GM18867 (cell line): ENCODE measurements around the gene SYNJ2.
"Not testable (repeated sequence)": the region's sequence is repeated elsewhere in the genome, so short reads cannot be mapped to it uniquely, and the experiment has no call there.

Experiments used
- ATAC-seq: cut with Tn5 transposase; IDR thresholded peaks from one replicate; pipeline ENCODE4 v1.9.1; 2021; ENCODE audit warnings: mild to moderate bottlenecking, moderate library complexity; ENCODE audit not compliant: unreplicated experiment

Gene SYNJ2, protein sequence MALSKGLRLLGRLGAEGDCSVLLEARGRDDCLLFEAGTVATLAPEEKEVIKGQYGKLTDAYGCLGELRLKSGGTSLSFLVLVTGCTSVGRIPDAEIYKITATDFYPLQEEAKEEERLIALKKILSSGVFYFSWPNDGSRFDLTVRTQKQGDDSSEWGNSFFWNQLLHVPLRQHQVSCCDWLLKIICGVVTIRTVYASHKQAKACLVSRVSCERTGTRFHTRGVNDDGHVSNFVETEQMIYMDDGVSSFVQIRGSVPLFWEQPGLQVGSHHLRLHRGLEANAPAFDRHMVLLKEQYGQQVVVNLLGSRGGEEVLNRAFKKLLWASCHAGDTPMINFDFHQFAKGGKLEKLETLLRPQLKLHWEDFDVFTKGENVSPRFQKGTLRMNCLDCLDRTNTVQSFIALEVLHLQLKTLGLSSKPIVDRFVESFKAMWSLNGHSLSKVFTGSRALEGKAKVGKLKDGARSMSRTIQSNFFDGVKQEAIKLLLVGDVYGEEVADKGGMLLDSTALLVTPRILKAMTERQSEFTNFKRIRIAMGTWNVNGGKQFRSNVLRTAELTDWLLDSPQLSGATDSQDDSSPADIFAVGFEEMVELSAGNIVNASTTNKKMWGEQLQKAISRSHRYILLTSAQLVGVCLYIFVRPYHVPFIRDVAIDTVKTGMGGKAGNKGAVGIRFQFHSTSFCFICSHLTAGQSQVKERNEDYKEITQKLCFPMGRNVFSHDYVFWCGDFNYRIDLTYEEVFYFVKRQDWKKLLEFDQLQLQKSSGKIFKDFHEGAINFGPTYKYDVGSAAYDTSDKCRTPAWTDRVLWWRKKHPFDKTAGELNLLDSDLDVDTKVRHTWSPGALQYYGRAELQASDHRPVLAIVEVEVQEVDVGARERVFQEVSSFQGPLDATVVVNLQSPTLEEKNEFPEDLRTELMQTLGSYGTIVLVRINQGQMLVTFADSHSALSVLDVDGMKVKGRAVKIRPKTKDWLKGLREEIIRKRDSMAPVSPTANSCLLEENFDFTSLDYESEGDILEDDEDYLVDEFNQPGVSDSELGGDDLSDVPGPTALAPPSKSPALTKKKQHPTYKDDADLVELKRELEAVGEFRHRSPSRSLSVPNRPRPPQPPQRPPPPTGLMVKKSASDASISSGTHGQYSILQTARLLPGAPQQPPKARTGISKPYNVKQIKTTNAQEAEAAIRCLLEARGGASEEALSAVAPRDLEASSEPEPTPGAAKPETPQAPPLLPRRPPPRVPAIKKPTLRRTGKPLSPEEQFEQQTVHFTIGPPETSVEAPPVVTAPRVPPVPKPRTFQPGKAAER (N-terminal part only)

DNA sequence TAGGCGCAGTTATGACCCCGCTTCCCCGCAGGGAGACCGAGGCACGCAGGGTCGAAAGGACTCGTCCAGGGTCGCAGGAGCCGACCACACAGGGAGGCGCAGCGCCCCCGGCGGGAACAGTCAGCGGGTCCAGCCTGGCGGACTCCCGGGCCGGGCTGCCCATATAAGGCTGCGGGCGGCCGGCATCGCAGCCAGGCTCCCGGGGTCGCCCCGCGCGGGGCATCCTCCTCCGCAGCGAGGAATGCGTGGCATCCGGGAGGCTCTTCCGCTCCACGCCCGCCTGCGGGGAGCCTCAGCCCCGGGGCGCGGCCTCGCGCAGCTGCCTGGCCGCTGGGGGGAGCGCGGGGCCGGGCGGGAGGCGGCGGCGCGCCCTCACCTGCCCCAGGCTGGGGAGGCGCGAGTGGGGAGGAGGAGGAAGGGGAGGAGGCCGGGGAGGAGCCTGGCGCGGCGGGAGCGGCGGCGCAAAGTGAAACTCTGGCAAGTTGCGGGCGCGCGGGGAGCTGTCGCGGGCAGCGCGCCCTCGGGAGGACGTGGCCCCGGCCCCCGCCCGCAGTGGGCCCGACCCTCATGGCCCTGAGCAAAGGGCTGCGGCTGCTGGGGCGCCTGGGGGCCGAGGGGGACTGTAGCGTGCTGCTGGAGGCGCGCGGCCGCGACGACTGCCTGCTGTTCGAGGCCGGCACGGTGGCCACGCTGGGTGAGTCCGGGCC, at the start of gene SYNJ2:
SYNJ2 (plus strand) TSS at position 469 of the 707 bp plus-strand sequence; CDS start at position 568, 99 bp downstream.
- peak; percentile 87 for ATAC-seq

DNA sequence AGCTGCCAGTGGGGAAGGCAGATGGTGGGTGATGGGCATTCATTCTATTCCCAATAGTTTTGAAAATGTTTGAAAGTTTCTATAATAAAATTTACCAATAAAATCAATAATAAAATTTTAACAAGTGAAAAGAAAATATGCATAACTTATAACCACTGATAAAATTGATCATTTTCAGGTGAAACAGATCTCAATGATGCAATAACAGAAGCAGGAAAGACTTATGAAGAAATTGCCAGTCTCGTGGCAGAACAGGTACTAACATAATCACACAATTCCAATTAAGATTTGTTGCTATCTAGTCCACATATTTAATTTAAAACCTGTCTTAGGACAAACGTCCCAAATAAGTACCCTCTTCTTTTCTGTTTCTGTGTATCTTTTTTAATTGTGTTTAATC, 45.9 kb upstream of the SYNJ2 start:
- ATAC-seq, result no peak

DNA sequence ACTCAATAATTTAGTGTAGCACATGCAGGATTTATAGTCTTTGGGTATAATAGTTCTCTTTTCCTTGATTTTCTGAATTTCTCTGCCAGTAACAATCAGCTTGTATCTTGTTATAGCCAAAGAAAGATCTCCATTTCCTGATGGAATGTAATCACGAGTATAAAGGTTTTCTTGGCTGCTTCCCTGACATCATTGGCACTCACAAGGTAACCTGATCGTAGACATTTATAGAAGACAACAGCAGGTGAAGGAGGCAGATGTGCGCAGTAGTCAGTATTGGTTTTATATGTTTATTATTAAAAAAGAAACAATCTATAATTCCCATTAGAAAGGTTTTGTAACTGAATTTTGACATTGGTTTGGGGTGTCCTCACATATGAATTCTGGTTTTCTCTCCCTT, 44.3 kb upstream of the SYNJ2 start:
- ATAC-seq, result no peak

DNA sequence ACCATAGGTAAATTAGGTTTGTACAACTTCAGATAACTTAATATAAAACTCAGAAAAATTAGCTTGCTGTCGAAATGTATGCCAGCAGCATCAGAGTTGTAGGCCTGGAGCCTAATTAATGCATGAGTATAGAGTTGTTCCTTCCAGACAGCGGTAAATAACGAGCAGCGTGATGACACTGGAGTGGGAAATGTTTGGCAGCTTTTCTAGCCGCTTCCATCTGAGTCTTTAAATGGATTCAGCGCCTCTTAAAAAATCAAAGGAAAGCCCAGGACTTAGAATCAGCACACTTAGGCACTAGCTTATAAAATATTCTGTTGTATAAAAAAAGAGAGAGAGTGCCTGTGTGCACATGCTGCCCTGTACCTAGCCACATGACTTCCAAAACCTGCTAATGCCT, 43.7 kb upstream of the SYNJ2 start:
- ATAC-seq, result no peak

DNA sequence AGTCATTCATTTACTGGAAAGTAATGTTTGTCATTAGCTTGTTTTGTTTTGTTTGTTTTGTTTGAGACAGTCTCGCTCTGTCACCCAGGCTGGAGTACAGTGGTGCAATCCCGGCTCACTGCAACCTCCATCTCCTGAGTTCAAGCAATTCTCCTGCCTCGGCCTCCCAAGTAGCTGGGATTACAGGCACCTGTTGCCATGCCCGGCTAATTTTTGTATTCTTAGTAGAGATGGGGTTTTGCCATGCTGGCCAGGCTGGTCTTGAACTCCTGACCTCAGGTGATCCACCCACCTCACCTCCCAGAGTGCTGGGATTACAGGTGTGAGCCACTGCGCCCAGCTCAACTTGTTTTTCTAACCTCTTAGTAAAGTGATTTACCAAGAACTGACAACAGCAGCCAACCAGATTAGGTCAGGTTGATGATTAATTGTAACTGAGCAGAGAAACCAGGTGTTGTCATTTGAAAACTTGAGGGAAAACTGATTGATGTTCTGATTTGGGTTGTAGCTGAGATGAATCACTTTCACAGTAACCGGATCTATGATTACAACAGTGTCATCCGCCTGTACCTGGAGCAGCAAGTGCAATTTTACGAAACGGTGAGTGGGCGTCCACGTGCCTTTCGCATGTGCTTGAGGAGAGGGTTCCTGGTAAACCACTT, 41.2 kb upstream of the SYNJ2 start:
- ATAC-seq, result not testable (repeated sequence)

DNA sequence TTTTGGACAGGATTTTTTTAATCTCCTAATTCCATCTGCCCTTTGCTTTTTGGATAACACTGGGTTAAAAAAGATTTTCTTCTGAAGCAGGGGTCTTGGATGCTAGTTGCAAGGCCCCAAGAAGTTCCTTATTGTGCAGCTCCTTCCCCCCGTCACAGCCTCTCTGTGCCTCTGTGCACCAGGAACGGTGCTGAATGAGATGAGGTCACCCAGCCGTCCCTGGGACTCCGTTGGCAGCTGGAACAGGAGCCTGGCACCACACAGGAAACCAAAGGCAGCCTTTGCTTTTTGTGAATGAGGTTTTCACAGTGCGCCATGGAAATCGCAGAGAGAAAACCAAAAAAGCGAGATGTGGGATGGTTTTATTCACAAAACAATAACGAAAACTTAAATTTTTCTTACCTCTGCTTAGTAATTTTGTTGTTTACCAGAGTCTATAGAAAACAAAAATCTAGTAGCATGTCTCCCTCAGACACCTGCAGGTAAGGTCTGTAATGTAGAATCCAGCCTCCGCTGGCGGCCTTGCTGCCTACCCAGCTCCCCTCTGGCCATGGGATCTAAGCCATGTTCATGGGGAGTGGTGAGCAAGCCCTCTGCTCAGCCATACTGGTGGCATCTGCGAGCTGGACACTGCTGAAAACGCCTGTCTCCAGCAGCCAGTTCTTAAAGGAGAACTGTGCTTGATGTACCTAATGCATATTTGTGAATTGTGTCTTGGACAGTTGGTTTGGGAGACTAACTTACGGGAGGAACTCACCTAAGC, 40.4 kb upstream of the SYNJ2 start:
- no peak for ATAC-seq

DNA sequence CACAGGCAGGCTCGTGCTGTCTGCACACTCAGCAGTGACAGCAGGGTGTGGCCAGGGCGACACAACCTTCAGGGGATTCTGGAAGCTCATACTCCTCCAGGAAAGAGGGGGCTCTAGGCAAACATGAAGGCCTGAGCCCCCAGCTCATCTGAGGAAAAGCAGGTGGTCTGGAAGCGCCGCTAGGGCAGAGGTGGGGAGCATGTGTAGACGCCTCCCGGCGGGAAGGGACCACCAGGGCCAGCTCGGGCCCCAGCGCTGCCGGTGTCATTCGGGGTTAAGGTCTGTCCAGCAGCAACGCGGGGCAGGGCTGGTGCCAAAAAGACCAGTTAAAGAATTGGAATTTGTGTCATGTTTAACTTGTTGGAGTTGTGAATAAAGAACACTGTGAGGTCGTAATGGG, 39.3 kb upstream of the SYNJ2 start:
- ATAC-seq, result no peak

DNA sequence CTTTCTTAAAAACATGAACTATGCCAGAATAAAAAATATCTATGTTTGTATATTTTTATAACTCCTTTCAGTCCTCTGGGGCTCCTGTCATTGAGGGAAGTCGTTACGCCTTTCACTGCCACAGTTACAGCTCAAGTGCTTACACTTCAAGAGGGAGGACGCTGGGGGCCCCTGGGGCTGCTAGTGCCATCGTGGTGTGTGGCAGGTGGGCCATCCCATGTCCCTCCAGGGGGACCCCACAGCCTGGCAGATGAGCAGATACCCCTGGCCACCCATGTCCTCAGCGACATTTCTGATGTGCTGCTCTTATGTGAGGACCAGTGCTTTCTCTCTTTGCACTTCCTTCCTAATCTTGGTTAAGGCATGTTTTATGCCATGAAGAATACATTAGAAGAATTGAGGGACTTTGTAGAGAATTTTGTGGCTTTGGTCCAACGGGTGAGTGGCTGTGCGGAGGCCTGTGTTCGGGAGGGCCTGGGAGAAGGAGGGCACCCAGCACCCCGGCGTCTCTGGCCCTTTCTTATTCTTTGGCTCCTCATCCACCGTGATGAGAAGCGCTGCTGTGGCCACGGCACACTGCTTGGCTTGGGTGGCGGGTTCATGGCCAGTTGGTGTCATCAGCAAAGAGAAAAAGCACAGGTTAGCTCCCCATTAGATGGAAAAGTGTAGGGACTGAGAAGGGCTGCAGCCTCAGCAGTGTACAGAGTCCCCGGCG, 38.3 kb upstream of the SYNJ2 start:
- ATAC-seq, result no peak

DNA sequence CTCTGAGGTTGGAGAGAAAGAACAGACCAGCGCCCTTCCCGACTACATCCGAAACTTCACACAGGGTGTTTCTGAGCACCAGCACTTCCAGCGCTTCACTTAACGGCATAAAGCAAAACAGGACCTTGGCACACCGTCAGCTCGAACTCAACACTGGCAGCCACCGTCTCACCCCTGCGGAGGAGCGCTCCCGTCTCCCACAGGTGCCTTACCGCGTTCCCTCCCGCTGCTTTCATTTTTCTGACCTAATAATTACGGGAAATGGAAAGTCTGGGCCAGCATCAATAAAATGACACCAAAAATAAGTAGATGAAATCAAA, 37.7 kb upstream of the SYNJ2 start:
- no peak for ATAC-seq

DNA sequence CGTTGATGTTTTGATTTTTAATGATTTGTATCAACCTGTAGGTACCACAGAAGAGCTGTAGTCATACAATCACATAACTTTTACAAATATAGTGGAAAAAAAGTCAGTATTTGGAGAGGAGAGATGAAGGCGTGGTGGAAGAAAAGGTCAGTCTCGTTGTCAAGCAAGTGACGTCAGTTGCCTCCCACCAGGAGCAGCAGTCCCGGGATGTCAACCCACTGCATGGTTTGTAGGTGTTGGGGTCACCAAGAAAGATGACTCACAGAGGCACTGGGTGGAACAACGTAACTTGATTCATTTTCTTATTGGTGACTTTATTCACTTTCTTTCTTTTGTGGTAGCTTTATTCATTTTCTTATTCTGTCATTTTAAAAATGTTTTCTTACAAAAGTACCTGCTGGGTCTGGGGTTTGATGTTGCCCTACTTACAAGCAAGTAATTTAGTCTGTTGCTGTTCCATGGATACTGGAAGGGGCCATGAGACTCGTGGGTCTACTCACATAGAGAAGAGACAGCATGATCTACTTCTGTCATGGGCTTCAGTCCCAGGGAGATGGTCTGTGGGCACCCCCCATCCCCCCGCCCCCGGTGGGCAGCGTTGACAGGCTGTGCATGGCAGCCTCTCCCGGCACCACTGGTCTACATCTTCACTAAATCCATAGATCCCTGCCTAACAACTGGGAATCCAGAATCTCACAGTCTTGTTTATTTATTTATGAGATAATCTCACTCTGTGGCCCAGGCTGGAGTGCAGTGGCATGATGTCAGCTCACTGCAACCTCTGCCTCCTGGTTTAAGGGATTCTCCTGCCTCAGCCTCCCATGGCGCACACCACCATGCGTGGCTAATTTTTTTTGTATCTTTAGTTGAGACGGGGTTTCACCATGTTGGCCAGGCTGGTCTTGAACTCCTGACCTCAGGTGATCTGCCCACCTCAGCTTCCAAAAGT, 36.4 kb upstream of the SYNJ2 start:
- no peak for ATAC-seq

DNA sequence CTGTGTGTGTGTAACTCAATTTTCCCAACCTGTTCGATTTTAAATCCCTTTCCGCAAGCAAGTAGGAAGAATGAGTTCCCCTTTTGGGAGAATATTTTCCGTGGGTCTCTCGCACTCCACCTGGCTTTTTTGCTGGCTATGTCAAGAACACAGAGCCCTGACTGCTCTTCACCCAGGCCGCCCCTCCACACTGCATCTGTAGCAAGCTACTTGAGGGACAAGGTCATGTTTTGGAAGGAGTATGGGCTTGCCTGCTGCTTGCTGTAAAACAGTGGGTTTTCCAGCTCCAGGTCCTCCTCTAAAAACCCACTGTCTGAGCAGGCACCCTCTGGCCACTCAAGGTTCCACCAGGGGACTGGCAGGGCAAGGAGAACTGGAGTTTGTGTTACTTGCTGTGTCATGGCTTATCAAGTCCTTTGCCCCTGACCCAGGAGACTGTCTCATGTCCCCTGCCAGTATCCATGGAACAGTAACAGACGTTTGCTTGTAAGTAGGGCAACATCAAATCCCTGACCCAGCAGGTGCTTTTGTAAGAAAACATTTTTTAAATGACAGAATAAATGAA, 35.5 kb upstream of the SYNJ2 start:
- no peak for ATAC-seq

DNA sequence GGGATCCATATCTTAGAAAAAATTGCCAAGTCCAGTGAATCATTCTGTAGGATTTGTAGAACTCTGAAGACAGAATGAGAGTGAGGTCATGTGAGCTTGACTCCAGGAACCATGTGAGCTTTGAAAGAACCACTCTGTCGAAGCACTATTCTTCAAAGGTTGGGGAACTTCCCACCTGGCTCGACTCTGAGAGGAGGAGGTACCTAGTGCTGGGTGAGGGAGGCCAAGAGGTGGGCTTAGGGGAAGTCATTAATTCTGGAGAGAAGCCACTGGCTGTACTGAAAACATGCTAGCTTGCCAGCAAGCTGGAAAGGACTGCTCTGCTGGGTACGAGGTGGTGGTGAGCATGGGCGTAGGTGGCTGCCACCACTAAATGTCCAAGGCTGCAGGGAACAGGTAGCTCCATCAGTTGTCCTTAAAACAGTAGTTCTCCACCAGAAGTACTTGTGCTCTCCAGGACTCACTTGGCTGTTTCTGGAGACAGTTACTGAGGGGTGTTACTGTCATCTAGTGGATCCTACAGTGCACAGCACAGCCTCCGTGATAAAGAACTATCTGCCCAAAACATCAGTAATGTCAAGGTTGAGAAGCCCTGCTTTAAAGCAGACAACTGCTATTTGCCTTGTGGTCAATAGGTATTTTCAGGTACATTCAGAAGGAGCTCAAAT, 34.7 kb upstream of the SYNJ2 start:
- ATAC-seq, result no peak

DNA sequence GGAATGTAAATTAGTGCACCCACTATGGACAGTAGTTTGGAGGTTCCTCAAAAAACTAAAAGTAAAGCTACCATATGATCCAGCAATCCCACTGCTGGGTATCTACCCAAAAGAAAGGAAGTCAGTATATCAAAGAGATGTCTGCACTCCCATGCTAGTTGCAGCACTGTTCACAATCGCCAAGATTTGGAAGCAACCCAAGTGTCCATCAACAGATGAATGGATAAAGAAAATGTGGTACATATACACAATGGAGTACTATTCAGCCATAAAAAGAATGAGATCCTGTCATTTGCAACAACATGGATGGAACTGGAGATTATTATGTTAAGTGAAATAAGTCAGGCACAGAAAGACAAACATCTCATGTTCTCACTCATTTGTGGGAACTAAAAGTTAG, 30.8 kb upstream of the SYNJ2 start:
- ATAC-seq, result not testable (repeated sequence)

DNA sequence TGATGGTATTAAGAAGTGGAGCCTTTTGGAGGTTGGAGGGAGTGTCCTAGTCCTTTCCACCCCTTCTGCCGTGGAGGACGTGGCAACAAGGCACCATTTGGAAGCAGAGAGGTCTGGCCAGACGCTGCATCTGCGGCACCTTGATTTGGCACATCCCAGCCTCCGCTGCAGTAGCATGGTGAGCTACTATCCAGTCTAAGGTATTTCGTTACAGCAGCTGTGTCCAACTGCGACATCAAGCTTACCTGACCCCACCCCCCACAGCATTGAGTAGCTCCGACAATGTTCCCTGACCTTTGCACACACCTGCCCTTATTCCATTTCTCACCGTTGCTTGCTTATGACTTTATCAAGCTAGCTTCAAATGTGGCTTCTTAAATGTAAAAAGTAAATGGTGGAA, 29.8 kb upstream of the SYNJ2 start:
- no peak for ATAC-seq

DNA sequence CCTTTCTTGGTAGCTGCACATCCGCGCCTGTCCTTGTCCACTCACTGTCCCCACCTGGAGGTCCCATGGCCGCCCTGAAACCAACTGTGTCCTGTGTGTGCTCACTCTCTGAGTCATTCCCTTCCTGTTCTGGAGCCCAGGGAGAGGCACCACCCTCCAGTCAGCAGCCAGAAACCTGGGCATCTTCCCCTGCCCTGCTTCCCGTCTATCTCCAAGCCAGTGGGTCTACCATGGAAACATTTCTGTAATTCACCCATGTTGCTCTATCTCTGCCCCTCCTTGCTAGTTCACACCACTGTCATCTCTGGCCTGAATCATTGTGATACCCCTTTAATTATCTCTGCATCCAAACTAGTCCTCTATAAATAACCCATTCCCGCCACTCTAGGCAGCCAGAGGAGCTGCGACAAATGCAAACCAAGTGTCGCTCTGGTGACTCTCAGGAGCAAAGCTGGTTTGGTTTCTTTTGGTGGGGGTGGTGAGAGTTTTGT, 28.8 kb upstream of the SYNJ2 start:
- no peak for ATAC-seq

DNA sequence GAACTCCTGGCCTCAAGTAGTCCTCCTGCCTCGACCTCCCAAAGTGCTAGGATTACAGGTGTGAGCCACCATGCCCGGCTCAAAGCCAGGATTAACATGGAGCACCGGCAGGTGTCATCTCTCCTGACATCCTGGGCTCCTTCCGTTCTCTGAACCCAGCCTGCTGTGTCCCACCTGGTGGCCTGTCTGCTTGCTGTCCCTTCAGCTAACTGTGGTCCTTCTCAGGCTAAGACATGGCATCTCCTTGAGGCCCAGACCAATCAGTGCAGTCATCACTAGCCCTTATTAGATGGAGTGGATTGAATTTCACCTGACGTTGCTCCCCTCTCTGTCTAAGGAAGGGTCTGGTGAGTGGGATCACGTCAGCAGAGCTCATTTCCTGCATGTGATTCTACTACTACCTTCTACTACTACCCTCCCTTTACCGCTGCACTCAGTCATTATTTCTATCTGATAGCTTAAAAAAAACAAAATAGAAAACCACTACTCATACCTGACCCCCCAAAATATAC, 28.0 kb upstream of the SYNJ2 start:
- no peak for ATAC-seq
